ENCODE measurements around the gene CTSW.

GRCh38 chr11:65885808-65886536 lies 6.3 kb downstream of the CTSW start:
- TF ChIP-seq, protein P1, sequence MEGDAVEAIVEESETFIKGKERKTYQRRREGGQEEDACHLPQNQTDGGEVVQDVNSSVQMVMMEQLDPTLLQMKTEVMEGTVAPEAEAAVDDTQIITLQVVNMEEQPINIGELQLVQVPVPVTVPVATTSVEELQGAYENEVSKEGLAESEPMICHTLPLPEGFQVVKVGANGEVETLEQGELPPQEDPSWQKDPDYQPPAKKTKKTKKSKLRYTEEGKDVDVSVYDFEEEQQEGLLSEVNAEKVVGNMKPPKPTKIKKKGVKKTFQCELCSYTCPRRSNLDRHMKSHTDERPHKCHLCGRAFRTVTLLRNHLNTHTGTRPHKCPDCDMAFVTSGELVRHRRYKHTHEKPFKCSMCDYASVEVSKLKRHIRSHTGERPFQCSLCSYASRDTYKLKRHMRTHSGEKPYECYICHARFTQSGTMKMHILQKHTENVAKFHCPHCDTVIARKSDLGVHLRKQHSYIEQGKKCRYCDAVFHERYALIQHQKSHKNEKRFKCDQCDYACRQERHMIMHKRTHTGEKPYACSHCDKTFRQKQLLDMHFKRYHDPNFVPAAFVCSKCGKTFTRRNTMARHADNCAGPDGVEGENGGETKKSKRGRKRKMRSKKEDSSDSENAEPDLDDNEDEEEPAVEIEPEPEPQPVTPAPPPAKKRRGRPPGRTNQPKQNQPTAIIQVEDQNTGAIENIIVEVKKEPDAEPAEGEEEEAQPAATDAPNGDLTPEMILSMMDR (IDR thresholded peaks at IDR 0.05): no peak
- TF ChIP-seq POLR2A (IDR thresholded peaks at IDR 0.05): no peak

All from thyroid gland (tissue), 4 donors.